Neuronal stem cell (in vitro differentiated cells): ENCODE results near the gene RPS21.
A peak's percentile ranks its signal among the peaks of the same experiment; 100 is the strongest.
"Not testable (repeated sequence)": the region's sequence is repeated elsewhere in the genome, so short reads cannot be mapped to it uniquely, and the experiment has no call there.

ENCODE experiments used
- DNase-seq: peaks from one replicate; pipeline ENCODE4 v3.0.0-alpha.2; 2013; ENCODE audit warnings: low spot score
- H2AFZ ChIP-seq: one replicate; pipeline ENCODE4 v1.6.1; 2013; ENCODE audit warnings: mild to moderate bottlenecking, low read length, inconsistent platforms
- H2AK5ac ChIP-seq: 2 replicates; pipeline ENCODE4 v1.6.1; 2013; ENCODE audit warnings: low read depth, mild to moderate bottlenecking, inconsistent platforms, low read length, moderate library complexity, mixed read lengths
- H2BK120ac ChIP-seq: 2 replicates; pipeline ENCODE4 v1.6.1; 2013; ENCODE audit warnings: low read depth, mild to moderate bottlenecking, inconsistent platforms, low read length, moderate library complexity, mixed read lengths
- H2BK12ac ChIP-seq: one replicate; pipeline ENCODE4 v1.6.1; 2013; ENCODE audit warnings: low read length, inconsistent platforms
- H2BK15ac ChIP-seq: 2 replicates; pipeline ENCODE4 v1.6.1; 2013; ENCODE audit warnings: mild to moderate bottlenecking, low read length, inconsistent platforms, mixed read lengths
- H2BK5ac ChIP-seq: one replicate; pipeline ENCODE4 v1.6.1; 2013; ENCODE audit warnings: inconsistent platforms, mild to moderate bottlenecking, low read length, moderate library complexity
- H3K14ac ChIP-seq: one replicate; pipeline ENCODE4 v1.6.1; 2013; ENCODE audit warnings: low read length, inconsistent platforms
- H3K18ac ChIP-seq: 2 replicates; pipeline ENCODE4 v1.6.1; 2013; ENCODE audit warnings: low read length, inconsistent platforms
- H3K23ac ChIP-seq: 2 replicates; pipeline ENCODE4 v1.6.1; 2013; ENCODE audit warnings: low read depth, mild to moderate bottlenecking, mixed read lengths, low read length, inconsistent platforms; ENCODE audit not compliant: poor library complexity
- H3K27ac ChIP-seq: replicated peaks from 3 replicates; pipeline ENCODE4 v1.5.1; 2013; ENCODE audit warnings: low read length, inconsistent platforms
- H3K27me3 ChIP-seq, 3 experiments: 2 replicates each; pipeline ENCODE4 v1.6.1; 2013; ENCODE audit warnings: low read length in 3 of 3, mild to moderate bottlenecking in 2 of 3, inconsistent platforms in 1 of 3, low read depth in 1 of 3, mixed read lengths in 1 of 3, moderate library complexity in 1 of 3; ENCODE audit not compliant: control insufficient read depth in 3 of 3, insufficient read depth in 3 of 3
- H3K36me3 ChIP-seq, 2 donors: replicated peaks in 1 of 2; 2 replicates each; pipeline ENCODE4 v1.6.1; 2013; ENCODE audit warnings: low read length in 2 of 2; ENCODE audit not compliant: control insufficient read depth in 2 of 2, insufficient read depth in 2 of 2
- H3K4ac ChIP-seq: 2 replicates; pipeline ENCODE4 v1.6.1; 2013; ENCODE audit warnings: inconsistent platforms, mild to moderate bottlenecking, low read length, moderate library complexity
- H3K4me1 ChIP-seq, 2 donors: 1 replicate in 1 of 2; 2 replicates in 1 of 2; pipeline ENCODE4 v1.6.1; 2013; ENCODE audit warnings: low read length in 2 of 2, low read depth in 1 of 2; ENCODE audit not compliant: control insufficient read depth in 2 of 2, insufficient read depth in 1 of 2
- H3K4me2 ChIP-seq: one replicate; pipeline ENCODE4 v1.6.1; 2013; ENCODE audit warnings: mild to moderate bottlenecking, low read length, inconsistent platforms; ENCODE audit not compliant: insufficient read depth, poor library complexity, severe bottlenecking
- H3K4me3 ChIP-seq, 2 donors: 2 replicates each; pipeline ENCODE4 v1.5.1; 2013; ENCODE audit warnings: low read length in 2 of 2, mild to moderate bottlenecking in 2 of 2, inconsistent platforms in 1 of 2, moderate library complexity in 1 of 2
- H3K79me1 ChIP-seq: one replicate; pipeline ENCODE4 v1.6.1; 2013; ENCODE audit warnings: low read depth, mild to moderate bottlenecking, inconsistent platforms, low read length, moderate library complexity
- H3K9ac ChIP-seq: one replicate; pipeline ENCODE4 v1.6.1; 2013; ENCODE audit warnings: mild to moderate bottlenecking, low read depth, low read length, inconsistent platforms; ENCODE audit not compliant: poor library complexity
- H3K9me3 ChIP-seq, 2 donors: replicated peaks in 1 of 2; 2 replicates each; pipeline versions ENCODE3 to v1.6.1; 2013; ENCODE audit warnings: low read length in 2 of 2, mild to moderate bottlenecking in 2 of 2, inconsistent platforms in 1 of 2, low read depth in 1 of 2, mixed read lengths in 1 of 2, moderate library complexity in 1 of 2; ENCODE audit not compliant: control insufficient read depth in 2 of 2, insufficient read depth in 1 of 2
- H4K8ac ChIP-seq: one replicate; pipeline ENCODE4 v1.6.1; 2013; ENCODE audit warnings: low read depth, mild to moderate bottlenecking, inconsistent platforms, low read length, moderate library complexity
- H4K91ac ChIP-seq: one replicate; pipeline ENCODE4 v1.6.1; 2013; ENCODE audit warnings: low read length, low read depth, mild to moderate bottlenecking, inconsistent platforms; ENCODE audit not compliant: poor library complexity
- WGBS, 2 donors: extraction: QIAGEN DNeasy Blood & Tissue Kit; methylation state at CpG; one replicate each; pipeline ENCODE4 v1.1.7; 2013; ENCODE audit warnings: missing lambda C conversion rate in 2 of 2, mixed read lengths in 1 of 2; ENCODE audit not compliant: insufficient read length in 2 of 2, insufficient replicate concordance in 1 of 2; ENCODE audit errors: extremely low coverage in 2 of 2; 5-methylcytosine and 5-hydroxymethylcytosine counted together

The RPS21 gene

GRCh38 chr20:62372042-62372993 is 14.6 kb upstream of the RPS21 start:
- H2AFZ ChIP-seq = no peak overlapping the region
- peaks cover 4% of the 10 kb centered on the region for H3K79me1 ChIP-seq
- H3K36me3 ChIP-seq = peaks cover 0 to 2% of the 10 kb centered on the region in 2 donors
- H3K23ac ChIP-seq = peak overlapping the region; percentile 73
- H2AK5ac ChIP-seq = peak overlapping the region; percentile 12
- no peak overlapping the region for H3K27ac ChIP-seq
- no peak for DNase-seq
- peaks cover 3 to 9% of the 10 kb centered on the region in 2 donors for H3K9me3 ChIP-seq
- H2BK12ac ChIP-seq = peak overlapping the region; percentile 63
- no peak overlapping the region for H4K8ac ChIP-seq
- no peak overlapping the region for H2BK5ac ChIP-seq
- peak overlapping the region; percentile 67 for H2BK120ac ChIP-seq
- H3K4me2 ChIP-seq = no peak overlapping the region
- no peak overlapping the region for H4K91ac ChIP-seq
- H3K4me3 ChIP-seq = no peak overlapping the region
- H3K18ac ChIP-seq = peak overlapping the region; percentile 62
- H3K14ac ChIP-seq = no peak overlapping the region
- no peaks in the 10 kb centered on the region for H3K27me3 ChIP-seq
- peaks cover 38 to 49% of the 10 kb centered on the region in 2 donors for H3K4me1 ChIP-seq
- no peak overlapping the region for H3K4ac ChIP-seq
- peak overlapping the region; percentile 99 for H2BK15ac ChIP-seq
- no CpG with 5 or more reads among the region's 29 CpGs for WGBS, 2 donors
- H3K9ac ChIP-seq = no peak overlapping the region

- H3K27ac ChIP-seq, H3K79me1 ChIP-seq, H3K36me3 ChIP-seq, H3K4me2 ChIP-seq, H3K27me3 ChIP-seq, H4K8ac ChIP-seq, H3K9me3 ChIP-seq, H3K9ac ChIP-seq, H2AFZ ChIP-seq, H3K4me3 ChIP-seq, DNase-seq, H3K14ac ChIP-seq, H4K91ac ChIP-seq: not testable (repeated sequence)
- peak overlapping the region; percentile 12 for H3K4ac ChIP-seq
- peak overlapping the region; percentile 99 for H2BK15ac ChIP-seq
- peaks cover 24 to 35% of the 10 kb centered on the region in 2 donors for H3K4me1 ChIP-seq
- peak overlapping the region; percentile 96 for H2BK120ac ChIP-seq
- no CpG with 5 or more reads among the region's 40 CpGs for WGBS, 2 donors
- peak overlapping the region; percentile 100 for H2AK5ac ChIP-seq
- peak overlapping the region; percentile 30 for H2BK12ac ChIP-seq
- peak overlapping the region; percentile 97 for H3K18ac ChIP-seq
- H3K23ac ChIP-seq = peak overlapping the region; percentile 37
- peak overlapping the region; percentile 98 for H2BK5ac ChIP-seq
Observed at GRCh38 chr20:62373631-62374179, 13.2 kb upstream of the RPS21 start.

- Histone ChIP-seq H2AK5ac (peak overlapping the region; percentile 100), H2BK15ac (peak overlapping the region; percentile 99), H3K18ac (peak overlapping the region; percentile 97), H4K91ac (peak overlapping the region; percentile 79), H3K27me3 (no peaks in the 10 kb centered on the region), H3K4me1 (peaks cover 18 to 30% of the 10 kb centered on the region in 2 donors), H3K14ac (peak overlapping the region; percentile 77), H2AFZ (no peak overlapping the region), H2BK5ac (peak overlapping the region; percentile 98), H3K36me3 (peaks cover 0 to 5% of the 10 kb centered on the region in 2 donors), H3K4me2 (no peak overlapping the region), H2BK12ac (peak overlapping the region; percentile 81), H2BK120ac (peak overlapping the region; percentile 96), H3K9ac (peak overlapping the region; percentile 50), H3K27ac (peak overlapping the region; percentile 23), H3K4me3 (no peak overlapping the region), H3K79me1 (no peaks in the 10 kb centered on the region), H3K23ac (peak overlapping the region; percentile 93), H4K8ac (peak overlapping the region; percentile 58), H3K9me3 (peaks cover 3 to 9% of the 10 kb centered on the region in 2 donors), H3K4ac (peak overlapping the region; percentile 91)
- no CpG with 5 or more reads among the region's 24 CpGs for WGBS, 2 donors
- no peak for DNase-seq
Observed at GRCh38 chr20:62374331-62375152, 12.4 kb upstream of the RPS21 start.
